Mesenchymal stem cell (in vitro differentiated cells and primary cell): Measurements from ENCODE around the gene DTNBP1.

Experiments used
- DNase-seq: peaks from one replicate; pipeline ENCODE4 v3.0.0-alpha.2; 2013
- H2AFZ ChIP-seq: one replicate; pipeline ENCODE4 v1.6.1; 2013; ENCODE audit warnings: low read depth, mild to moderate bottlenecking, control low read depth, inconsistent platforms, low read length, moderate library complexity
- H2AK5ac ChIP-seq: 2 replicates; pipeline ENCODE4 v1.6.1; 2013; ENCODE audit warnings: low read length, moderate library complexity, mild to moderate bottlenecking, inconsistent platforms; ENCODE audit not compliant: severe bottlenecking
- H2BK120ac ChIP-seq: one replicate; pipeline ENCODE4 v1.6.1; 2013; ENCODE audit warnings: low read depth, mild to moderate bottlenecking, inconsistent platforms, low read length, moderate library complexity
- H2BK12ac ChIP-seq, 2 experiments: one replicate each; pipeline ENCODE4 v1.6.1; 2013; ENCODE audit warnings: inconsistent platforms in 2 of 2, low read length in 2 of 2, mild to moderate bottlenecking in 2 of 2, moderate library complexity in 2 of 2, control low read depth in 1 of 2
- H2BK15ac ChIP-seq: one replicate; pipeline ENCODE4 v1.6.1; 2013; ENCODE audit warnings: mild to moderate bottlenecking, low read depth, inconsistent platforms; ENCODE audit not compliant: poor library complexity, severe bottlenecking
- H2BK5ac ChIP-seq: 2 replicates; pipeline ENCODE4 v1.6.1; 2013; ENCODE audit warnings: low read depth, mild to moderate bottlenecking, low read length, control low read depth, inconsistent platforms; ENCODE audit not compliant: poor library complexity, severe bottlenecking
- H3K14ac ChIP-seq, 2 experiments: one replicate each; pipeline ENCODE4 v1.6.1; 2013; ENCODE audit warnings: inconsistent platforms in 2 of 2, low read length in 2 of 2, control low read depth in 1 of 2, mild to moderate bottlenecking in 1 of 2, moderate library complexity in 1 of 2
- H3K18ac ChIP-seq, 2 experiments: one replicate each; pipeline ENCODE4 v1.6.1; 2013; ENCODE audit warnings: inconsistent platforms in 2 of 2, low read length in 2 of 2, control low read depth in 1 of 2, low read depth in 1 of 2, mild to moderate bottlenecking in 1 of 2
- H3K23ac ChIP-seq, 2 experiments: one replicate each; pipeline ENCODE4 v1.6.1; 2013; ENCODE audit warnings: inconsistent platforms in 2 of 2, low read length in 2 of 2, mild to moderate bottlenecking in 2 of 2, moderate library complexity in 2 of 2, control low read depth in 1 of 2
- H3K27ac ChIP-seq: 2 replicates; pipeline ENCODE4 v1.5.1; 2013; ENCODE audit warnings: mild to moderate bottlenecking, moderate library complexity, low read length, control low read depth, inconsistent platforms; ENCODE audit not compliant: poor library complexity, severe bottlenecking
- H3K27me3 ChIP-seq, 2 experiments: 2 replicates each; pipeline versions ENCODE4 v1.6.1 to v1.7.0; 2013; ENCODE audit warnings: low read length in 2 of 2, mild to moderate bottlenecking in 2 of 2, moderate library complexity in 2 of 2, control low read depth in 1 of 2, inconsistent platforms in 1 of 2; ENCODE audit not compliant: control insufficient read depth in 1 of 2, insufficient read depth in 1 of 2
- H3K36me3 ChIP-seq, 2 experiments: 2 replicates each; pipeline versions ENCODE4 v1.6.1 to v1.7.0; 2013; ENCODE audit warnings: low read length in 2 of 2, control low read depth in 1 of 2, inconsistent platforms in 1 of 2, low read depth in 1 of 2, mild to moderate bottlenecking in 1 of 2; ENCODE audit not compliant: insufficient read depth in 2 of 2, control insufficient read depth in 1 of 2
- H3K4ac ChIP-seq, 2 experiments: one replicate each; pipeline ENCODE4 v1.6.1; 2013; ENCODE audit warnings: inconsistent platforms in 2 of 2, low read length in 2 of 2, mild to moderate bottlenecking in 2 of 2, moderate library complexity in 2 of 2, control low read depth in 1 of 2, low read depth in 1 of 2
- H3K4me1 ChIP-seq: 2 replicates; pipeline ENCODE4 v1.6.1; 2013; ENCODE audit warnings: low read depth, low read length, control low read depth; ENCODE audit not compliant: control insufficient read depth, insufficient read depth
- H3K4me2 ChIP-seq: 2 replicates; pipeline ENCODE4 v1.6.1; 2013; ENCODE audit warnings: low read length, mild to moderate bottlenecking, inconsistent platforms; ENCODE audit not compliant: poor library complexity, severe bottlenecking
- H3K4me3 ChIP-seq, 2 experiments: 2 replicates each; pipeline versions ENCODE4 v1.5.1 to v1.7.0; 2013; ENCODE audit warnings: low read length in 2 of 2, mild to moderate bottlenecking in 2 of 2, control low read depth in 1 of 2, low read depth in 1 of 2; ENCODE audit not compliant: insufficient read depth in 1 of 2
- H3K79me1 ChIP-seq: replicated peaks from 2 replicates; pipeline ENCODE4 v1.6.1; 2013; ENCODE audit warnings: mild to moderate bottlenecking, control low read depth, low read length, inconsistent platforms; ENCODE audit not compliant: poor library complexity, severe bottlenecking
- H3K9ac ChIP-seq: 2 replicates; pipeline ENCODE4 v1.7.0; 2013; ENCODE audit warnings: mild to moderate bottlenecking, low read length, moderate library complexity
- H3K9me3 ChIP-seq: 2 replicates; pipeline ENCODE4 v1.7.0; 2013; ENCODE audit warnings: mild to moderate bottlenecking, low read length; ENCODE audit not compliant: control insufficient read depth
- H4K8ac ChIP-seq: one replicate; pipeline ENCODE4 v1.6.1; 2013; ENCODE audit warnings: inconsistent platforms, mild to moderate bottlenecking, low read length, moderate library complexity
- H4K91ac ChIP-seq: one replicate; pipeline ENCODE4 v1.6.1; 2013; ENCODE audit warnings: mild to moderate bottlenecking, low read length, inconsistent platforms
- WGBS: methylation state at CpG from one replicate; pipeline ENCODE4 v1.1.7; 2013; ENCODE audit warnings: mixed read lengths; 5-methylcytosine and 5-hydroxymethylcytosine counted together

DTNBP1 gene

GRCh38 chr6:15522026-15522425 is 140.8 kb downstream of the DTNBP1 start:
- H4K8ac ChIP-seq, result no peak overlapping the region
- no peak overlapping the region for H2BK15ac ChIP-seq
- no peak overlapping the region for H3K4ac ChIP-seq
- peak overlapping the region; percentile 81 for H2AK5ac ChIP-seq
- H3K23ac ChIP-seq, result no peak overlapping the region
- DNase-seq, result no peak
- no peak overlapping the region for H3K14ac ChIP-seq
- H3K27ac ChIP-seq, result peak overlapping the region; percentile 80
- peaks cover 55 to 90% of the 10 kb centered on the region in 2 experiments for H3K36me3 ChIP-seq
- H2BK12ac ChIP-seq, result no peak overlapping the region
- peaks cover 18% of the 10 kb centered on the region for H3K79me1 ChIP-seq
- H3K4me3 ChIP-seq, result no peak overlapping the region
- no peak overlapping the region for H2BK5ac ChIP-seq
- no peak overlapping the region for H2BK120ac ChIP-seq
- peak overlapping the region; percentile 18 for H3K4me2 ChIP-seq
- no peaks in the 10 kb centered on the region for H3K27me3 ChIP-seq
- H4K91ac ChIP-seq, result no peak overlapping the region
- peaks cover 3% of the 10 kb centered on the region for H3K9me3 ChIP-seq
- H3K18ac ChIP-seq, result no peak overlapping the region
- peaks cover 25% of the 10 kb centered on the region for H3K4me1 ChIP-seq
- no peak overlapping the region for H2AFZ ChIP-seq
- WGBS, result 97% methylated on average over 9 of the region's 9 CpGs
- no peak overlapping the region for H3K9ac ChIP-seq

- H3K14ac ChIP-seq, result no peak overlapping the region
- no peak overlapping the region for H3K4me2 ChIP-seq
- H2AK5ac ChIP-seq, result no peak overlapping the region
- H2BK120ac ChIP-seq, result no peak overlapping the region
- H2BK15ac ChIP-seq, result no peak overlapping the region
- DNase-seq, result no peak
- no peak overlapping the region for H2BK12ac ChIP-seq
- no peak overlapping the region for H3K4me3 ChIP-seq
- no peak overlapping the region for H3K27ac ChIP-seq
- no peak overlapping the region for H4K8ac ChIP-seq
- no peak overlapping the region for H3K9ac ChIP-seq
- H4K91ac ChIP-seq, result no peak overlapping the region
- H2BK5ac ChIP-seq, result no peak overlapping the region
- no peak overlapping the region for H3K4ac ChIP-seq
- peaks cover 59 to 94% of the 10 kb centered on the region in 2 experiments for H3K36me3 ChIP-seq
- no peak overlapping the region for H3K18ac ChIP-seq
- 89% methylated on average over 6 of the region's 6 CpGs for WGBS
- H3K23ac ChIP-seq, result no peak overlapping the region
- peaks cover 3% of the 10 kb centered on the region for H3K9me3 ChIP-seq
- no peak overlapping the region for H2AFZ ChIP-seq
- no peaks in the 10 kb centered on the region for H3K27me3 ChIP-seq
- H3K4me1 ChIP-seq, result peaks cover 27% of the 10 kb centered on the region
- H3K79me1 ChIP-seq, result peaks cover 21% of the 10 kb centered on the region
These were observed 141.2 kb downstream of the DTNBP1 start for GRCh38 chr6:15521582-15521981.

- Histone ChIP-seq H3K4me2 (no peak overlapping the region), H3K27ac (no peak overlapping the region), H3K27me3 (no peaks in the 10 kb centered on the region), H2AFZ (no peak overlapping the region), H4K91ac (no peak overlapping the region), H3K4me1 (peaks cover 27% of the 10 kb centered on the region), H3K79me1 (peaks cover 27% of the 10 kb centered on the region), H4K8ac (no peak overlapping the region), H3K4ac (no peak overlapping the region), H3K36me3 (peaks cover 64 to 92% of the 10 kb centered on the region in 2 experiments), H3K9me3 (peaks cover 3% of the 10 kb centered on the region), H2BK120ac (no peak overlapping the region), H3K14ac (no peak overlapping the region), H3K18ac (no peak overlapping the region), H3K4me3 (no peak overlapping the region), H2BK15ac (no peak overlapping the region), H2AK5ac (no peak overlapping the region), H2BK5ac (no peak overlapping the region), H3K23ac (no peak overlapping the region), H3K9ac (no peak overlapping the region), H2BK12ac (no peak overlapping the region)
- no peak for DNase-seq
- WGBS, result 93% methylated on average over 15 of the region's 20 CpGs
These were observed 142.1 kb downstream of the DTNBP1 start for GRCh38 chr6:15520626-15521203.

GRCh38 chr6:15519681-15520080 is 143.1 kb downstream of the DTNBP1 start:
- Histone ChIP-seq H3K4me3 (no peak overlapping the region), H4K91ac (no peak overlapping the region), H3K4me2 (no peak overlapping the region), H2BK12ac (no peak overlapping the region), H3K79me1 (peaks cover 29% of the 10 kb centered on the region), H3K4me1 (peaks cover 22% of the 10 kb centered on the region), H3K4ac (no peak overlapping the region), H3K9ac (no peak overlapping the region), H3K14ac (no peak overlapping the region), H3K9me3 (peaks cover 3% of the 10 kb centered on the region), H3K27ac (no peak overlapping the region), H3K27me3 (no peaks in the 10 kb centered on the region), H2BK5ac (no peak overlapping the region), H2BK15ac (no peak overlapping the region), H2AFZ (no peak overlapping the region), H2AK5ac (no peak overlapping the region), H3K36me3 (peaks cover 64 to 97% of the 10 kb centered on the region in 2 experiments), H2BK120ac (no peak overlapping the region), H3K23ac (no peak overlapping the region), H4K8ac (no peak overlapping the region), H3K18ac (no peak overlapping the region)
- DNase-seq, result no peak
- WGBS, result 79% methylated on average over 6 of the region's 6 CpGs
